HL-60/S4 treated with retinoic acid at 250 ng/mL for 4 days and 3 days (cell line): ENCODE measurements around the gene RARRES1.
"Not testable (repeated sequence)": the region's sequence is repeated elsewhere in the genome, so short reads cannot be mapped to it uniquely, and the experiment has no call there.

Source experiments
- in situ Hi-C: fragments of 300-500 bp; cut with MboI; formaldehyde crosslinking; loops from 2 replicates; pipeline ENCODE4 v1.7.0; 2022; ENCODE audit warnings: low sequenced_read_pairs

Gene RARRES1

GRCh38 chr3:158696618-158697017, 35.6 kb downstream of the RARRES1 start:
- in situ Hi-C loops, result no loop called here

- in situ Hi-C loops, result not testable (repeated sequence)
Measured at GRCh38 chr3:158693866-158694456, 38.3 kb downstream of the RARRES1 start.

GRCh38 chr3:158685159-158685558, 47.1 kb downstream of the RARRES1 start:
- in situ Hi-C loops, result no loop called here

GRCh38 chr3:158683230-158683962, 48.9 kb downstream of the RARRES1 start:
- in situ Hi-C loops, result no loop called here

GRCh38 chr3:158680861-158681260, 51.4 kb downstream of the RARRES1 start:
- in situ Hi-C loops, result no loop called here

GRCh38 chr3:158679547-158680000, 52.7 kb downstream of the RARRES1 start:
- in situ Hi-C loops, result no loop called here

- in situ Hi-C loops, result no loop called here
Measured at GRCh38 chr3:158678687-158679086, 53.6 kb downstream of the RARRES1 start.

- in situ Hi-C loops, result no loop called here
Measured at GRCh38 chr3:158672215-158673176, 59.8 kb downstream of the RARRES1 start, which contains the start of gene LXN. TSS of gene LXN (minus strand) at chr3:158672648. CDS start at chr3:158672478, 170 bp downstream.

GRCh38 chr3:158671821-158672214, 60.4 kb downstream of the RARRES1 start:
- in situ Hi-C loops, result no loop called here

GRCh38 chr3:158668506-158668905, 63.8 kb downstream of the RARRES1 start:
- in situ Hi-C loops, result no loop called here

- in situ Hi-C loops, result no loop called here
Measured at GRCh38 chr3:158666416-158666815, 65.8 kb downstream of the RARRES1 start.

- in situ Hi-C loops, result no loop called here
Measured at GRCh38 chr3:158663832-158664231, 68.4 kb downstream of the RARRES1 start.

GRCh38 chr3:158663246-158663645, 69.0 kb downstream of the RARRES1 start:
- in situ Hi-C loops, result no loop called here

- in situ Hi-C loops, result no loop called here
Measured at GRCh38 chr3:158660711-158661110, 71.5 kb downstream of the RARRES1 start.

- in situ Hi-C loops, result no loop called here
Measured at GRCh38 chr3:158659454-158660237, 72.6 kb downstream of the RARRES1 start.

GRCh38 chr3:158658889-158659288, 73.4 kb downstream of the RARRES1 start:
- in situ Hi-C loops, result no loop called here

- in situ Hi-C loops, result no loop called here
Measured at GRCh38 chr3:158652463-158652862, 79.8 kb downstream of the RARRES1 start.

GRCh38 chr3:158651192-158651591, 81.1 kb downstream of the RARRES1 start:
- in situ Hi-C loops, result no loop called here

GRCh38 chr3:158649791-158650190, 82.5 kb downstream of the RARRES1 start:
- in situ Hi-C loops, result no loop called here
